H9 (cell line): Measurements from ENCODE around the gene MRPL39. TPM values are rescaled to one million over a fixed set of nuclear protein-coding genes. Genes with fewer than 3 reads are reported as not detected.

ENCODE experiments used
- DNase-seq: peaks from one replicate; pipeline ENCODE4 v3.0.0-alpha.2; 2017
- H2AFZ ChIP-seq: one replicate; pipeline ENCODE4 v1.6.1; 2013; ENCODE audit warnings: mild to moderate bottlenecking, low read length, control low read depth, moderate library complexity
- H2AK5ac ChIP-seq: 2 replicates; pipeline ENCODE4 v1.6.1; 2013; ENCODE audit warnings: low read length, control low read depth, mixed read lengths; ENCODE audit not compliant: insufficient read length
- H2BK120ac ChIP-seq: one replicate; pipeline ENCODE4 v1.6.1; 2013; ENCODE audit warnings: low read depth, mild to moderate bottlenecking, low read length, control low read depth, inconsistent platforms; ENCODE audit not compliant: poor library complexity, severe bottlenecking
- H2BK12ac ChIP-seq: 2 replicates; pipeline ENCODE4 v1.6.1; 2013; ENCODE audit warnings: low read length, control low read depth, mixed read lengths, low read depth; ENCODE audit not compliant: insufficient read length
- H2BK15ac ChIP-seq: 2 replicates; pipeline ENCODE4 v1.6.1; 2013; ENCODE audit warnings: low read depth, low read length, control low read depth
- H2BK20ac ChIP-seq: one replicate; pipeline ENCODE4 v1.6.1; 2013; ENCODE audit warnings: low read depth, mild to moderate bottlenecking, low read length, control low read depth, inconsistent platforms; ENCODE audit not compliant: poor library complexity, severe bottlenecking
- H2BK5ac ChIP-seq: 2 replicates; pipeline ENCODE4 v1.6.1; 2013; ENCODE audit warnings: low read length, control low read depth, mixed read lengths; ENCODE audit not compliant: insufficient read length
- H3K14ac ChIP-seq: 2 replicates; pipeline ENCODE4 v1.6.1; 2013; ENCODE audit warnings: low read length, control low read depth; ENCODE audit not compliant: insufficient read depth
- H3K18ac ChIP-seq: 2 replicates; pipeline ENCODE4 v1.6.1; 2013; ENCODE audit warnings: low read depth, mild to moderate bottlenecking, mixed read lengths, low read length, control low read depth; ENCODE audit not compliant: insufficient read length
- H3K23ac ChIP-seq: 2 replicates; pipeline ENCODE4 v1.6.1; 2013; ENCODE audit warnings: low read length, control low read depth, mixed read lengths, low read depth; ENCODE audit not compliant: insufficient read length
- H3K23me2 ChIP-seq: 2 replicates; pipeline ENCODE4 v1.6.1; 2013; ENCODE audit warnings: low read depth, mild to moderate bottlenecking, mixed read lengths, low read length, control low read depth; ENCODE audit not compliant: insufficient read length, poor library complexity, severe bottlenecking
- H3K27ac ChIP-seq: 2 replicates; pipeline ENCODE4 v1.5.1; 2013; ENCODE audit warnings: low read length, control low read depth, mixed read lengths, low read depth; ENCODE audit not compliant: insufficient read length
- H3K27me3 ChIP-seq: 2 replicates; pipeline ENCODE4 v1.6.1; 2013; ENCODE audit warnings: low read length, control low read depth, inconsistent platforms; ENCODE audit not compliant: insufficient read depth
- H3K4ac ChIP-seq: 2 replicates; pipeline ENCODE4 v1.6.1; 2013; ENCODE audit warnings: low read depth, mild to moderate bottlenecking, control low read depth, inconsistent platforms, low read length, moderate library complexity
- H3K4me1 ChIP-seq: 2 replicates; pipeline ENCODE4 v1.6.1; 2013; ENCODE audit warnings: low read length, control low read depth, inconsistent platforms; ENCODE audit not compliant: insufficient read depth
- H3K4me2 ChIP-seq: 2 replicates; pipeline ENCODE4 v1.6.1; 2013; ENCODE audit warnings: low read length, control low read depth, mixed read lengths; ENCODE audit not compliant: insufficient read length, insufficient read depth
- H3K56ac ChIP-seq: 2 replicates; pipeline ENCODE4 v1.6.1; 2013; ENCODE audit warnings: low read depth, mild to moderate bottlenecking, mixed read lengths, low read length, control low read depth; ENCODE audit not compliant: insufficient read length
- H3K79me1 ChIP-seq: 2 replicates; pipeline ENCODE4 v1.6.1; 2013; ENCODE audit warnings: low read depth, mild to moderate bottlenecking, moderate library complexity, low read length, control low read depth, inconsistent platforms; ENCODE audit not compliant: insufficient read depth, poor library complexity, severe bottlenecking
- H3K79me2 ChIP-seq: 2 replicates; pipeline ENCODE4 v1.6.1; 2013; ENCODE audit warnings: low read length, control low read depth, inconsistent platforms; ENCODE audit not compliant: insufficient read depth
- H3K9ac ChIP-seq: 2 replicates; pipeline ENCODE4 v1.6.1; 2013; ENCODE audit warnings: low read length, control low read depth, mixed read lengths; ENCODE audit not compliant: insufficient read length; ENCODE audit errors: extremely low read depth
- H3K9me3 ChIP-seq: one replicate; pipeline ENCODE4 v1.6.1; 2013; ENCODE audit warnings: low read depth, low read length, inconsistent platforms; ENCODE audit not compliant: control insufficient read depth
- H3T11ph ChIP-seq: one replicate; pipeline ENCODE4 v1.6.1; 2013; ENCODE audit warnings: mild to moderate bottlenecking, low read length, control low read depth, inconsistent platforms
- H4K20me1 ChIP-seq: one replicate; pipeline ENCODE4 v1.6.1; 2013; ENCODE audit not compliant: control insufficient read depth, insufficient read length, insufficient read depth
- H4K5ac ChIP-seq: 2 replicates; pipeline ENCODE4 v1.6.1; 2013; ENCODE audit warnings: low read depth, mild to moderate bottlenecking, mixed read lengths, low read length, control low read depth; ENCODE audit not compliant: insufficient read length
- H4K8ac ChIP-seq: replicated peaks from 2 replicates; pipeline ENCODE4 v1.6.1; 2013; ENCODE audit warnings: low read length, control low read depth, mixed read lengths, low read depth; ENCODE audit not compliant: insufficient read length
- H4K91ac ChIP-seq: 2 replicates; pipeline ENCODE4 v1.6.1; 2013; ENCODE audit warnings: low read depth, mild to moderate bottlenecking, moderate library complexity, mixed read lengths, low read length, control low read depth; ENCODE audit not compliant: insufficient read length
- H3K27ac Mint-ChIP-seq, 3 experiments: 2 replicates in 2 of 3; 3 replicates in 1 of 3; pipeline ENCODE4 v1.8.0; 2020 to 2021; ENCODE audit warnings: mixed read lengths in 3 of 3, mild to moderate bottlenecking in 1 of 3, moderate library complexity in 1 of 3
- H3K27me3 Mint-ChIP-seq: 2 replicates; pipeline ENCODE4 v1.8.0; 2021; ENCODE audit warnings: low read depth, mild to moderate bottlenecking, moderate library complexity, mixed read lengths
- H3K36me3 Mint-ChIP-seq, 3 experiments: 2 replicates in 2 of 3; 3 replicates in 1 of 3; pipeline ENCODE4 v1.8.0; 2020 to 2021; ENCODE audit warnings: low read depth in 3 of 3, mixed read lengths in 3 of 3; ENCODE audit not compliant: insufficient read depth in 1 of 3
- H3K4me1 Mint-ChIP-seq, 2 experiments: 2 replicates each; pipeline ENCODE4 v1.8.0; 2020; ENCODE audit warnings: mixed read lengths in 2 of 2
- H3K4me3 Mint-ChIP-seq, 2 experiments: 2 replicates in 1 of 2; 3 replicates in 1 of 2; pipeline ENCODE4 v1.8.0; 2020 to 2021; ENCODE audit warnings: mild to moderate bottlenecking in 2 of 2, mixed read lengths in 2 of 2, moderate library complexity in 1 of 2
- H3K9me3 Mint-ChIP-seq, 2 experiments: 2 replicates in 1 of 2; 3 replicates in 1 of 2; pipeline ENCODE4 v1.8.0; 2020; ENCODE audit warnings: mild to moderate bottlenecking in 2 of 2, mixed read lengths in 2 of 2, moderate library complexity in 1 of 2
- WGBS: extraction: QIAGEN DNeasy Blood & Tissue Kit; methylation state at CpG from one replicate; pipeline ENCODE4 v1.1.7; 2013; ENCODE audit warnings: missing lambda C conversion rate, low lambda C conversion rate, mixed read lengths; ENCODE audit not compliant: insufficient read length; ENCODE audit errors: extremely low coverage; 5-methylcytosine and 5-hydroxymethylcytosine counted together
- total RNA-seq: library from RNA; stranded (reverse); gene quantifications from 2 replicates; pipeline ENCODE4 v1.2.1, GENCODE V29; 2021
- TF ChIP-seq, protein P1 (sequence below): fragments of 200-600 bp; sonication (generic); conservative IDR thresholded peaks from 3 replicates; pipeline ENCODE4 v1.8.0; 2021; ENCODE audit warnings: antibody characterized with exemption, mild to moderate bottlenecking

The MRPL39 gene
- total RNA-seq, 1 experiment from 2014 or later, result 58.8 TPM

DNA sequence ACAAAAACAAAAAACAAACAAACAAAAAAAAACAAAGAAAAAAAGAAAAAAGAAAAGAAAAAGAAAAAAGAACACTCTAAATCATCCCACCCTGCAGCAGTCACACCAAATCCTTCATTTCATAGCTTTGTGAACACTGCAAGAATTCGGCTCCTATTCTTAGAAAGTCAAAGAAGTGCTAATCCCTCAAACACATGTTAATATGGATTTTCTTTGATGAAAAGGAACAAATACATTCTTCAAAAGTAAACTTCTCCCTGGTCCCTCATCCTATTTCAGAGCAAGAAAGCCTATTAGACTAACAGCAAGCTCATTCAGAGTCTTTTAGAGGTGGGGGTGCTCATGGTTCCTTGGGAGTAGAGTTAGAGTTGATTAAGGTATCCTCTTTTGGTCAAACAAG, 7.2 kb upstream of the MRPL39 start:
- Histone ChIP-seq H3T11ph (no peak overlapping the region), H3K56ac (no peak overlapping the region), H2BK20ac (no peak overlapping the region), H3K27ac (no peak overlapping the region), H3K4me1 (no peaks in the 10 kb centered on the region), H3K79me2 (no peaks in the 10 kb centered on the region), H3K79me1 (no peaks in the 10 kb centered on the region), H2BK5ac (no peak overlapping the region), H2AK5ac (no peak overlapping the region), H3K23ac (no peak overlapping the region), H4K91ac (no peak overlapping the region), H3K14ac (no peak overlapping the region), H4K5ac (no peak overlapping the region), H2BK15ac (no peak overlapping the region), H3K9ac (no peak overlapping the region), H3K23me2 (no peaks in the 10 kb centered on the region), H3K4ac (no peak overlapping the region), H3K27me3 (no peaks in the 10 kb centered on the region), H4K8ac (no peak overlapping the region), H2AFZ (no peak overlapping the region), H4K20me1 (no peaks in the 10 kb centered on the region), H3K4me2 (no peak overlapping the region), H3K9me3 (no peaks in the 10 kb centered on the region), H2BK12ac (no peak overlapping the region), H2BK120ac (no peak overlapping the region), H3K18ac (no peak overlapping the region)
- DNase-seq, result no peak
- TF ChIP-seq, protein P1, sequence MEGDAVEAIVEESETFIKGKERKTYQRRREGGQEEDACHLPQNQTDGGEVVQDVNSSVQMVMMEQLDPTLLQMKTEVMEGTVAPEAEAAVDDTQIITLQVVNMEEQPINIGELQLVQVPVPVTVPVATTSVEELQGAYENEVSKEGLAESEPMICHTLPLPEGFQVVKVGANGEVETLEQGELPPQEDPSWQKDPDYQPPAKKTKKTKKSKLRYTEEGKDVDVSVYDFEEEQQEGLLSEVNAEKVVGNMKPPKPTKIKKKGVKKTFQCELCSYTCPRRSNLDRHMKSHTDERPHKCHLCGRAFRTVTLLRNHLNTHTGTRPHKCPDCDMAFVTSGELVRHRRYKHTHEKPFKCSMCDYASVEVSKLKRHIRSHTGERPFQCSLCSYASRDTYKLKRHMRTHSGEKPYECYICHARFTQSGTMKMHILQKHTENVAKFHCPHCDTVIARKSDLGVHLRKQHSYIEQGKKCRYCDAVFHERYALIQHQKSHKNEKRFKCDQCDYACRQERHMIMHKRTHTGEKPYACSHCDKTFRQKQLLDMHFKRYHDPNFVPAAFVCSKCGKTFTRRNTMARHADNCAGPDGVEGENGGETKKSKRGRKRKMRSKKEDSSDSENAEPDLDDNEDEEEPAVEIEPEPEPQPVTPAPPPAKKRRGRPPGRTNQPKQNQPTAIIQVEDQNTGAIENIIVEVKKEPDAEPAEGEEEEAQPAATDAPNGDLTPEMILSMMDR, result no peak
- WGBS, result no CpG with 5 or more reads among the region's 1 CpG
- no peaks in the 10 kb centered on the region for H3K9me3 Mint-ChIP-seq
- no peak overlapping the region for H3K27ac Mint-ChIP-seq
- H3K4me1 Mint-ChIP-seq, result peaks cover 8 to 11% of the 10 kb centered on the region in 2 experiments
- H3K36me3 Mint-ChIP-seq, result no peaks in the 10 kb centered on the region
- no peak overlapping the region for H3K4me3 Mint-ChIP-seq
- peaks cover 23% of the 10 kb centered on the region for H3K27me3 Mint-ChIP-seq
